WTC11 (cell line): ENCODE results near the gene ABI3. TPM values are rescaled to one million over a fixed set of nuclear protein-coding genes. Genes with fewer than 3 reads are reported as not detected.
A peak's percentile ranks its signal among the peaks of the same experiment; 100 is the strongest.

Source experiments
- ATAC-seq: fragments of 200-7000 bp; cut with Tn5 transposase; 2 replicates; pipeline ENCODE4 v1.10.0; 2021; ENCODE audit warnings: mild to moderate bottlenecking, moderate library complexity
- CTCF ChIA-PET: fragments of 300-600 bp; sonication (Branson Sonifier 250); formaldehyde crosslinking; loops from one replicate; lab custom pipeline; 2021; ENCODE audit warnings: antibody characterized with exemption; lab: Charles Lee
- POLR2A ChIA-PET: fragments of 350-600 bp; sonication (Branson Sonifier 250); formaldehyde crosslinking; loops from one replicate; lab custom pipeline; 2021; ENCODE audit warnings: antibody characterized with exemption; lab: Charles Lee
- DNase-seq: peaks from one replicate; pipeline ENCODE4 v3.0.0; 2021; ENCODE audit warnings: low spot score
- H3K27ac Mint-ChIP-seq: 2 replicates; pipeline ENCODE4 v1.8.0; 2021; ENCODE audit warnings: mixed read lengths
- H3K27me3 Mint-ChIP-seq: 2 replicates; pipeline ENCODE4 v1.8.0; 2021; ENCODE audit warnings: low read depth, mild to moderate bottlenecking, moderate library complexity, mixed read lengths
- H3K36me3 Mint-ChIP-seq: 2 replicates; pipeline ENCODE4 v1.8.0; 2021; ENCODE audit warnings: mixed read lengths
- H3K4me1 Mint-ChIP-seq: 2 replicates; pipeline ENCODE4 v1.8.0; 2022; ENCODE audit warnings: mixed read lengths
- H3K4me3 Mint-ChIP-seq: 2 replicates; pipeline ENCODE4 v1.8.0; 2021; ENCODE audit warnings: mild to moderate bottlenecking, moderate library complexity, mixed read lengths
- H3K9me3 Mint-ChIP-seq: 2 replicates; pipeline ENCODE4 v1.8.0; 2021; ENCODE audit warnings: mixed read lengths
- GABPB1 ChIP-seq: sonication (generic); formaldehyde crosslinking; IDR thresholded peaks from 2 replicates; pipeline ENCODE4 v1.8.1; 2023; ENCODE audit warnings: mild to moderate bottlenecking, missing genetic modification reagents
- IRF2 ChIP-seq: sonication (generic); formaldehyde crosslinking; IDR thresholded peaks from 2 replicates; pipeline ENCODE4 v1.8.0; 2022; ENCODE audit warnings: low read depth, missing genetic modification reagents, borderline replicate concordance
- JAZF1 ChIP-seq: fragments of 250-450 bp; sonication (Bioruptor Pico); IDR thresholded peaks from 2 replicates; pipeline ENCODE4 v1.9.0; 2021; ENCODE audit warnings: moderate library complexity, mild to moderate bottlenecking, inconsistent platforms
- JUN ChIP-seq: sonication (generic); formaldehyde crosslinking; IDR thresholded peaks from 2 replicates; pipeline ENCODE4 v1.8.0; 2023; ENCODE audit warnings: mild to moderate bottlenecking, missing genetic modification reagents
- NFE2L1 ChIP-seq: sonication (generic); formaldehyde crosslinking; IDR thresholded peaks from 2 replicates; pipeline ENCODE4 v1.8.1; 2023; ENCODE audit warnings: missing genetic modification reagents
- NR3C1 ChIP-seq: sonication (generic); formaldehyde crosslinking; conservative IDR thresholded peaks from 2 replicates; pipeline ENCODE4 v1.8.1; 2023; ENCODE audit warnings: low read depth, mild to moderate bottlenecking, missing genetic modification reagents
- PRRX2 ChIP-seq: fragments of 250-450 bp; sonication (Bioruptor Pico); IDR thresholded peaks from 2 replicates; pipeline ENCODE4 v1.8.0; 2021; ENCODE audit warnings: mild to moderate bottlenecking
- RELA ChIP-seq: sonication (generic); formaldehyde crosslinking; IDR thresholded peaks from 2 replicates; pipeline ENCODE4 v1.8.1; 2022; ENCODE audit warnings: missing genetic modification reagents, mild to moderate bottlenecking, borderline replicate concordance
- RORB ChIP-seq: fragments of 250-450 bp; sonication (Bioruptor Pico); IDR thresholded peaks from 2 replicates; pipeline ENCODE4 v1.9.0; 2021; ENCODE audit warnings: mild to moderate bottlenecking
- SOX15 ChIP-seq: fragments of 250-450 bp; sonication (Bioruptor Pico); IDR thresholded peaks from 2 replicates; pipeline ENCODE4 v1.9.0; 2021; ENCODE audit warnings: mild to moderate bottlenecking
- TP53 ChIP-seq: sonication (generic); formaldehyde crosslinking; IDR thresholded peaks from 2 replicates; pipeline ENCODE4 v1.8.1; 2023; ENCODE audit warnings: mild to moderate bottlenecking, missing genetic modification reagents
- ZNF263 ChIP-seq: sonication (generic); formaldehyde crosslinking; IDR thresholded peaks from 2 replicates; pipeline ENCODE4 v1.8.1; 2022; ENCODE audit warnings: low read depth, mild to moderate bottlenecking, moderate library complexity, missing genetic modification reagents
- ZNF317 ChIP-seq: sonication (generic); formaldehyde crosslinking; IDR thresholded peaks from 2 replicates; pipeline ENCODE4 v1.8.1; 2023; ENCODE audit warnings: low read depth, mild to moderate bottlenecking, moderate library complexity, missing genetic modification reagents, borderline replicate concordance
- total RNA-seq: library from RNA; stranded (reverse); gene quantifications from 3 replicates; pipeline ENCODE4 v1.2.3, GENCODE V29; 2021
- TF ChIP-seq, protein P1 (sequence below): sonication (generic); formaldehyde crosslinking; IDR thresholded peaks from 2 replicates; pipeline ENCODE4 v1.8.1; 2023; ENCODE audit warnings: mild to moderate bottlenecking, missing genetic modification reagents, moderate library complexity
- TF ChIP-seq, protein P2 (sequence below): sonication (generic); formaldehyde crosslinking; IDR thresholded peaks from 2 replicates; pipeline ENCODE4 v1.8.0; 2023; ENCODE audit warnings: missing genetic modification reagents
- TF ChIP-seq, protein P3 (sequence below): sonication (generic); formaldehyde crosslinking; IDR thresholded peaks from 2 replicates; pipeline ENCODE4 v1.8.0; 2023; ENCODE audit warnings: mild to moderate bottlenecking, missing genetic modification reagents
- TF ChIP-seq, protein P4 (sequence below): sonication (generic); formaldehyde crosslinking; conservative IDR thresholded peaks from 2 replicates; pipeline ENCODE4 v1.8.1; 2023; ENCODE audit warnings: mild to moderate bottlenecking, low read depth, missing genetic modification reagents, moderate library complexity
- TF ChIP-seq, protein P5 (sequence below): fragments of 250-450 bp; sonication (Bioruptor Pico); IDR thresholded peaks from 2 replicates; pipeline ENCODE4 v1.9.0; 2021; ENCODE audit warnings: mild to moderate bottlenecking

ABI3 gene
- total RNA-seq, 1 experiment from 2014 or later = 1.5 TPM

DNA sequence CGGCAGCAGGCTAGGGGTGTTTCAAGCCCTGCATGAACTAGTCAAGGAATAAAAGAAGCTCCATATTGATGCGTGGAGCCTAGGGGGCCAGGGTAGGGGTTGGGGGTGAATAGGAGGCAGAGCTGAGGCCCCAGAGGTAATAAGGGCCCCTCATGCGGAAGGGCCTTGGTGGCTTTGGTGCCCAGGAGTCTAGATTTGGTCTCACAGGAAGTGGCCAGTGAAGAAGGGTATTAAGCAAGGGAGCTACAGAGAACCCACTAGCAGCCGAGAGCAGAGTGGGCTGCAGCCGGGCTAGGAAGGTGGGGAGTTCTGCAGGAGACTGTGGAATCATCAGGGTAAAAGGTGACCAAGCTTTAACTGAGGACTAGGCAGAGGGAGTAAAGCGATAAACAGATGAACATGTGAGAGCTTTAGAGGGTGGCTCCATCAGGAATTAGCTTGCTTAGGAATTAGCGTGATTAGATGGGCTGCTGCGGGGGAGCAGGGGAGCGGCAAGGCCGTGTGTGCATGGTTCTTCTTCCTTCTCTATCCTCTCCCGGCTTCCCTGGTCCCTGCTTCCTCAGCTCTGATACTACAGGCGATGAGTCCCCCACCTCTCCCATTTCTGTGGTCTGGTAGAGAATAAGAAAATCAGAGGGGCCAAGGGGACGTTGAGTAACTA, 10.0 kb upstream of the ABI3 start (continued):
- TF ChIP-seq RELA (CRISPR knock-in tag) = no peak
- TF ChIP-seq, protein P1, sequence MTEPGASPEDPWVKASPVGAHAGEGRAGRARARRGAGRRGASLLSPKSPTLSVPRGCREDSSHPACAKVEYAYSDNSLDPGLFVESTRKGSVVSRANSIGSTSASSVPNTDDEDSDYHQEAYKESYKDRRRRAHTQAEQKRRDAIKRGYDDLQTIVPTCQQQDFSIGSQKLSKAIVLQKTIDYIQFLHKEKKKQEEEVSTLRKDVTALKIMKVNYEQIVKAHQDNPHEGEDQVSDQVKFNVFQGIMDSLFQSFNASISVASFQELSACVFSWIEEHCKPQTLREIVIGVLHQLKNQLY (CRISPR knock-in tag) = no peak
- no peak for TF ChIP-seq PRRX2 (CRISPR knock-in tag)
- no peak for TF ChIP-seq GABPB1
- TF ChIP-seq JAZF1 (CRISPR knock-in tag) = no peak
- TF ChIP-seq ZNF263 (CRISPR knock-in tag) = no peak

DNA sequence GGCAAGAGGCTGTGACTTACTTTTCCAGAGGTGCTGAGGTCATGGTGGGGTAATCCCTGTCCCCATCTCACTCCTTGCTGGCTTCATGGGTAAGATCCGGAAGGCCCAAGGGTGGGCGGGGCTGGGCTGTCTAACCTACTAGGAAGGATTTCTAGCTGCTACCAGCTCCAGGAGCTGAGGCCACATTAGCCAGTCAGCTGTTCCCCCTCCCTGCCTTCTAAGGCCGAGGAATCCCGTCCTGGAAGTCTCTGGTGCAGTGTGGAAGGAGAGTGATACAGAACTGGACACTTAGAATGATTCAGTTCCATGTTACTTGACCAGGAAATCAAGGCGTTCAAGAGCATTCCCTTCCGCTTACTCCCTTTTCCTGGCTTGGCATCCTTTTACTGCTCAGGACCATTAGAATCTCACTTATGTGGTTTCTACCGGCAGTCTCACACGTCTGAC, 9.0 kb upstream of the ABI3 start:
- ChIA-PET POLR2A (no interaction called here), CTCF (no interaction called here)
- no peak overlapping the region for H3K4me3 Mint-ChIP-seq
- DNase-seq = no peak
- H3K9me3 Mint-ChIP-seq = no peaks in the 10 kb centered on the region
- peaks cover 15% of the 10 kb centered on the region for H3K27me3 Mint-ChIP-seq
- TF ChIP-seq JAZF1 (CRISPR knock-in tag) = no peak
- TF ChIP-seq, protein P2, sequence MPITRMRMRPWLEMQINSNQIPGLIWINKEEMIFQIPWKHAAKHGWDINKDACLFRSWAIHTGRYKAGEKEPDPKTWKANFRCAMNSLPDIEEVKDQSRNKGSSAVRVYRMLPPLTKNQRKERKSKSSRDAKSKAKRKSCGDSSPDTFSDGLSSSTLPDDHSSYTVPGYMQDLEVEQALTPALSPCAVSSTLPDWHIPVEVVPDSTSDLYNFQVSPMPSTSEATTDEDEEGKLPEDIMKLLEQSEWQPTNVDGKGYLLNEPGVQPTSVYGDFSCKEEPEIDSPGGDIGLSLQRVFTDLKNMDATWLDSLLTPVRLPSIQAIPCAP = no peak
- no peak for TF ChIP-seq IRF2 (CRISPR knock-in tag)
- TF ChIP-seq SOX15 (CRISPR knock-in tag) = no peak
- TF ChIP-seq, protein P3, sequence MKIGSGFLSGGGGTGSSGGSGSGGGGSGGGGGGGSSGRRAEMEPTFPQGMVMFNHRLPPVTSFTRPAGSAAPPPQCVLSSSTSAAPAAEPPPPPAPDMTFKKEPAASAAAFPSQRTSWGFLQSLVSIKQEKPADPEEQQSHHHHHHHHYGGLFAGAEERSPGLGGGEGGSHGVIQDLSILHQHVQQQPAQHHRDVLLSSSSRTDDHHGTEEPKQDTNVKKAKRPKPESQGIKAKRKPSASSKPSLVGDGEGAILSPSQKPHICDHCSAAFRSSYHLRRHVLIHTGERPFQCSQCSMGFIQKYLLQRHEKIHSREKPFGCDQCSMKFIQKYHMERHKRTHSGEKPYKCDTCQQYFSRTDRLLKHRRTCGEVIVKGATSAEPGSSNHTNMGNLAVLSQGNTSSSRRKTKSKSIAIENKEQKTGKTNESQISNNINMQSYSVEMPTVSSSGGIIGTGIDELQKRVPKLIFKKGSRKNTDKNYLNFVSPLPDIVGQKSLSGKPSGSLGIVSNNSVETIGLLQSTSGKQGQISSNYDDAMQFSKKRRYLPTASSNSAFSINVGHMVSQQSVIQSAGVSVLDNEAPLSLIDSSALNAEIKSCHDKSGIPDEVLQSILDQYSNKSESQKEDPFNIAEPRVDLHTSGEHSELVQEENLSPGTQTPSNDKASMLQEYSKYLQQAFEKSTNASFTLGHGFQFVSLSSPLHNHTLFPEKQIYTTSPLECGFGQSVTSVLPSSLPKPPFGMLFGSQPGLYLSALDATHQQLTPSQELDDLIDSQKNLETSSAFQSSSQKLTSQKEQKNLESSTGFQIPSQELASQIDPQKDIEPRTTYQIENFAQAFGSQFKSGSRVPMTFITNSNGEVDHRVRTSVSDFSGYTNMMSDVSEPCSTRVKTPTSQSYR (CRISPR knock-in tag) = no peak
- no peak for TF ChIP-seq RELA (CRISPR knock-in tag)
- no peak for TF ChIP-seq NR3C1 (CRISPR knock-in tag)
- TF ChIP-seq, protein P4, sequence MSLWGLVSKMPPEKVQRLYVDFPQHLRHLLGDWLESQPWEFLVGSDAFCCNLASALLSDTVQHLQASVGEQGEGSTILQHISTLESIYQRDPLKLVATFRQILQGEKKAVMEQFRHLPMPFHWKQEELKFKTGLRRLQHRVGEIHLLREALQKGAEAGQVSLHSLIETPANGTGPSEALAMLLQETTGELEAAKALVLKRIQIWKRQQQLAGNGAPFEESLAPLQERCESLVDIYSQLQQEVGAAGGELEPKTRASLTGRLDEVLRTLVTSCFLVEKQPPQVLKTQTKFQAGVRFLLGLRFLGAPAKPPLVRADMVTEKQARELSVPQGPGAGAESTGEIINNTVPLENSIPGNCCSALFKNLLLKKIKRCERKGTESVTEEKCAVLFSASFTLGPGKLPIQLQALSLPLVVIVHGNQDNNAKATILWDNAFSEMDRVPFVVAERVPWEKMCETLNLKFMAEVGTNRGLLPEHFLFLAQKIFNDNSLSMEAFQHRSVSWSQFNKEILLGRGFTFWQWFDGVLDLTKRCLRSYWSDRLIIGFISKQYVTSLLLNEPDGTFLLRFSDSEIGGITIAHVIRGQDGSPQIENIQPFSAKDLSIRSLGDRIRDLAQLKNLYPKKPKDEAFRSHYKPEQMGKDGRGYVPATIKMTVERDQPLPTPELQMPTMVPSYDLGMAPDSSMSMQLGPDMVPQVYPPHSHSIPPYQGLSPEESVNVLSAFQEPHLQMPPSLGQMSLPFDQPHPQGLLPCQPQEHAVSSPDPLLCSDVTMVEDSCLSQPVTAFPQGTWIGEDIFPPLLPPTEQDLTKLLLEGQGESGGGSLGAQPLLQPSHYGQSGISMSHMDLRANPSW (CRISPR knock-in tag) = no peak
- no peaks in the 10 kb centered on the region for H3K4me1 Mint-ChIP-seq
- H3K36me3 Mint-ChIP-seq = no peaks in the 10 kb centered on the region
- peak; percentile 16; the same call in 1 of the 2 replicates for ATAC-seq
- no peak overlapping the region for H3K27ac Mint-ChIP-seq

DNA sequence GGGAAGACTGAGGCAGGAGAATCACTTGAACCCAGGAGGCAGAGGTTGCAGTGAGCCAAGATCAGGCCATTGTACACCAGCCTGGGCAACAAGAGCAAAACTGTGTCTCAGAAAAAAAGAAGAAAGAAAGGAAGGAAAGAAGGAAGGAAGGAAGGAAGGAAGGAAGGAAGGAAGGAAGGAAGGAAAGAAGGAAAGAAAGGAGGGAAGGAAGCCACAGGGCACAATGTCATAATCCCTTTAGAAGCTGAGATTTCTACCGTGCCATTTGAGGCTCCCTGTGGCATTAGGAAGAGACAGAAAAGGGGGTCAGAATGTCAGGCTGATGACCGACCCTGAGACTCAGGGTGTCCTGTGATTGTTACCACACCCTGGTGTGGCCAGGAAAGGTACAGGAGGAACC, 6.7 kb upstream of the ABI3 start:
- ChIA-PET CTCF (interaction anchor here (0.7 kb wide), 1 partner anchor 568 kb away, joined by 3 read pairs; no protein-coding TSS in a partner anchor), POLR2A (no interaction called here)
- Mint-ChIP-seq H3K4me1 (peaks cover 1% of the 10 kb centered on the region; the same call in 1 of the 2 replicates), H3K4me3 (no peak overlapping the region), H3K36me3 (no peaks in the 10 kb centered on the region), H3K27me3 (peaks cover 15% of the 10 kb centered on the region), H3K9me3 (no peaks in the 10 kb centered on the region)
- ATAC-seq = no peak
- DNase-seq = no peak
- no peak for TF ChIP-seq TP53
- no peak for TF ChIP-seq JUN (CRISPR knock-in tag)
- no peak for TF ChIP-seq ZNF317 (CRISPR knock-in tag)
- TF ChIP-seq, protein P5, sequence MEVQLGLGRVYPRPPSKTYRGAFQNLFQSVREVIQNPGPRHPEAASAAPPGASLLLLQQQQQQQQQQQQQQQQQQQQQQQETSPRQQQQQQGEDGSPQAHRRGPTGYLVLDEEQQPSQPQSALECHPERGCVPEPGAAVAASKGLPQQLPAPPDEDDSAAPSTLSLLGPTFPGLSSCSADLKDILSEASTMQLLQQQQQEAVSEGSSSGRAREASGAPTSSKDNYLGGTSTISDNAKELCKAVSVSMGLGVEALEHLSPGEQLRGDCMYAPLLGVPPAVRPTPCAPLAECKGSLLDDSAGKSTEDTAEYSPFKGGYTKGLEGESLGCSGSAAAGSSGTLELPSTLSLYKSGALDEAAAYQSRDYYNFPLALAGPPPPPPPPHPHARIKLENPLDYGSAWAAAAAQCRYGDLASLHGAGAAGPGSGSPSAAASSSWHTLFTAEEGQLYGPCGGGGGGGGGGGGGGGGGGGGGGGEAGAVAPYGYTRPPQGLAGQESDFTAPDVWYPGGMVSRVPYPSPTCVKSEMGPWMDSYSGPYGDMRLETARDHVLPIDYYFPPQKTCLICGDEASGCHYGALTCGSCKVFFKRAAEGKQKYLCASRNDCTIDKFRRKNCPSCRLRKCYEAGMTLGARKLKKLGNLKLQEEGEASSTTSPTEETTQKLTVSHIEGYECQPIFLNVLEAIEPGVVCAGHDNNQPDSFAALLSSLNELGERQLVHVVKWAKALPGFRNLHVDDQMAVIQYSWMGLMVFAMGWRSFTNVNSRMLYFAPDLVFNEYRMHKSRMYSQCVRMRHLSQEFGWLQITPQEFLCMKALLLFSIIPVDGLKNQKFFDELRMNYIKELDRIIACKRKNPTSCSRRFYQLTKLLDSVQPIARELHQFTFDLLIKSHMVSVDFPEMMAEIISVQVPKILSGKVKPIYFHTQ (CRISPR knock-in tag) = no peak
- TF ChIP-seq RORB = no peak
- no peak for TF ChIP-seq NFE2L1 (CRISPR knock-in tag)
- TF ChIP-seq, all 79 proteins: peak for 0
- no peak overlapping the region for H3K27ac Mint-ChIP-seq
